Trophoblast cell (in vitro differentiated cells and primary cell): Measurements from ENCODE around the gene SMOC1.

Experiments
- DNase-seq, 2 donors: peaks; one replicate each; pipeline ENCODE4 v3.0.0-alpha.2; 2016
- H2AFZ ChIP-seq: 2 replicates; pipeline ENCODE4 v1.6.1; 2013; ENCODE audit warnings: low read length, moderate library complexity, mild to moderate bottlenecking; ENCODE audit not compliant: insufficient read depth, poor library complexity
- H2AK5ac ChIP-seq: 2 replicates; pipeline ENCODE4 v1.6.1; 2013; ENCODE audit warnings: mild to moderate bottlenecking, low read length
- H2BK120ac ChIP-seq: 2 replicates; pipeline ENCODE4 v1.6.1; 2013; ENCODE audit warnings: low read length, mild to moderate bottlenecking, moderate library complexity; ENCODE audit not compliant: insufficient read depth, poor library complexity
- H2BK12ac ChIP-seq: 2 replicates; pipeline ENCODE4 v1.6.1; 2013; ENCODE audit warnings: mild to moderate bottlenecking, low read length, moderate library complexity
- H2BK5ac ChIP-seq: 2 replicates; pipeline ENCODE4 v1.6.1; 2013; ENCODE audit warnings: low read length, low read depth, moderate library complexity, mild to moderate bottlenecking; ENCODE audit not compliant: poor library complexity
- H3K14ac ChIP-seq: 2 replicates; pipeline ENCODE4 v1.6.1; 2013; ENCODE audit warnings: mild to moderate bottlenecking, low read length
- H3K18ac ChIP-seq: 2 replicates; pipeline ENCODE4 v1.6.1; 2013; ENCODE audit warnings: mild to moderate bottlenecking, low read length
- H3K23ac ChIP-seq: 2 replicates; pipeline ENCODE4 v1.6.1; 2013; ENCODE audit warnings: low read length
- H3K27ac ChIP-seq: 2 replicates; pipeline ENCODE4 v1.5.1; 2013; ENCODE audit warnings: low read depth, mild to moderate bottlenecking, inconsistent platforms, low read length, moderate library complexity
- H3K27me3 ChIP-seq: 2 replicates; pipeline ENCODE4 v1.6.1; 2013; ENCODE audit warnings: inconsistent platforms, mild to moderate bottlenecking, low read length, moderate library complexity; ENCODE audit not compliant: insufficient read depth
- H3K36me3 ChIP-seq, 2 experiments: 1 replicate in 1 of 2; 2 replicates in 1 of 2; pipeline ENCODE4 v1.6.1; 2013; ENCODE audit warnings: low read length in 2 of 2, mild to moderate bottlenecking in 2 of 2, moderate library complexity in 1 of 2; ENCODE audit not compliant: insufficient read depth in 2 of 2, control insufficient read depth in 1 of 2
- H3K4ac ChIP-seq: 2 replicates; pipeline ENCODE4 v1.6.1; 2013; ENCODE audit warnings: low read depth, mild to moderate bottlenecking, low read length, moderate library complexity
- H3K4me1 ChIP-seq, 2 experiments: 1 replicate in 1 of 2; 2 replicates in 1 of 2; pipeline ENCODE4 v1.6.1; 2013; ENCODE audit warnings: low read length in 2 of 2, mild to moderate bottlenecking in 2 of 2, moderate library complexity in 1 of 2; ENCODE audit not compliant: insufficient read depth in 2 of 2, control insufficient read depth in 1 of 2
- H3K4me2 ChIP-seq: 2 replicates; pipeline ENCODE4 v1.6.1; 2013; ENCODE audit warnings: inconsistent platforms, mild to moderate bottlenecking, low read length, moderate library complexity
- H3K4me3 ChIP-seq: 2 replicates; pipeline ENCODE4 v1.5.1; 2013; ENCODE audit warnings: mild to moderate bottlenecking, low read depth, low read length, inconsistent platforms
- H3K79me1 ChIP-seq: one replicate; pipeline ENCODE4 v1.6.1; 2013; ENCODE audit warnings: low read length
- H3K79me2 ChIP-seq: 2 replicates; pipeline ENCODE4 v1.6.1; 2013; ENCODE audit warnings: low read length, mild to moderate bottlenecking; ENCODE audit not compliant: control insufficient read depth, insufficient read depth, poor library complexity
- H3K9ac ChIP-seq: 2 replicates; pipeline ENCODE4 v1.6.1; 2013; ENCODE audit warnings: mild to moderate bottlenecking, low read length
- H3K9me3 ChIP-seq: 2 replicates; pipeline ENCODE4 v1.6.1; 2013; ENCODE audit warnings: low read depth, mild to moderate bottlenecking, control low read depth, inconsistent platforms, low read length; ENCODE audit not compliant: insufficient read depth
- H4K12ac ChIP-seq: 2 replicates; pipeline ENCODE4 v1.6.1; 2013; ENCODE audit warnings: low read depth, mild to moderate bottlenecking, low read length, moderate library complexity
- H4K8ac ChIP-seq: 2 replicates; pipeline ENCODE4 v1.6.1; 2013; ENCODE audit warnings: low read depth, mild to moderate bottlenecking, low read length, moderate library complexity
- H4K91ac ChIP-seq: one replicate; pipeline ENCODE4 v1.6.1; 2013; ENCODE audit warnings: low read depth, mild to moderate bottlenecking, low read length, moderate library complexity
- WGBS: extraction: QIAGEN DNeasy Blood & Tissue Kit; methylation state at CpG from one replicate; pipeline ENCODE4 v1.1.7; 2013; ENCODE audit warnings: missing lambda C conversion rate; ENCODE audit not compliant: insufficient read length, insufficient coverage; ENCODE audit errors: extremely low coverage; 5-methylcytosine and 5-hydroxymethylcytosine counted together

The SMOC1 gene

GRCh38 chr14:69924201-69924600 is 45.0 kb downstream of the SMOC1 start:
- H4K91ac ChIP-seq = no peak overlapping the region
- H2AFZ ChIP-seq = no peak overlapping the region
- no peak overlapping the region for H3K18ac ChIP-seq
- H3K14ac ChIP-seq = no peak overlapping the region
- H3K4me2 ChIP-seq = no peak overlapping the region
- no CpG with 5 or more reads among the region's 5 CpGs for WGBS
- H2BK12ac ChIP-seq = no peak overlapping the region
- H3K27ac ChIP-seq = no peak overlapping the region
- H3K27me3 ChIP-seq = no peaks in the 10 kb centered on the region
- H3K4ac ChIP-seq = no peak overlapping the region
- H3K23ac ChIP-seq = no peak overlapping the region
- no peaks in the 10 kb centered on the region for H3K9me3 ChIP-seq
- H3K4me1 ChIP-seq = no peaks in the 10 kb centered on the region
- no peaks in the 10 kb centered on the region for H3K79me1 ChIP-seq
- no peaks in the 10 kb centered on the region for H3K36me3 ChIP-seq
- H3K79me2 ChIP-seq = no peaks in the 10 kb centered on the region
- H2BK5ac ChIP-seq = no peak overlapping the region
- H2AK5ac ChIP-seq = no peak overlapping the region
- H4K12ac ChIP-seq = no peak overlapping the region
- H3K9ac ChIP-seq = no peak overlapping the region
- H3K4me3 ChIP-seq = no peak overlapping the region
- H4K8ac ChIP-seq = no peak overlapping the region
- H2BK120ac ChIP-seq = no peak overlapping the region
- no peak for DNase-seq

DNA sequence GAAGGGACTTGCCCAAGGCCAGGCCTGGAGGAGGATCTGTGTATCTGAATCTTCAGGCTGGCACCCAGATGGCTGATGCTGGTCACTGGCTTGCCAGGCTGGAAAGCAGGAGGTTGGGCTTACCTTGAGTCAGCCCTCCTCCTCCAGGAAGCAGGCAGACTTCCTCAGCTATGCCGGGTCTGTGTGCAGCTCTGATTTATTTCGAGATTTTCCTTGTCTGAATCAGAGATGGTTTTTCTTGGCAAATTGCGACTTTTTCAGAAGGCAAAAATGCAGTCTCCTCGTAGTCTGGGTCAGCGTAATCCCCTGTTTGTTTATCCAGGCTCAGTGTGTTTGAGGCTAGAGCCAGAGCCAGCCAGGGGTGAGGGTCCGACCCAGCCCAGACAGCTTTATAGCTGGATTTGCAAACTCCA is 48.9 kb downstream of the SMOC1 start:
- Histone ChIP-seq H2AK5ac (no peak overlapping the region), H3K4me1 (no peaks in the 10 kb centered on the region), H4K12ac (no peak overlapping the region), H3K14ac (no peak overlapping the region), H2BK120ac (no peak overlapping the region), H3K4ac (no peak overlapping the region), H3K9ac (no peak overlapping the region), H2BK12ac (no peak overlapping the region), H3K27me3 (no peaks in the 10 kb centered on the region), H3K4me2 (no peak overlapping the region), H3K4me3 (no peak overlapping the region), H3K79me2 (no peaks in the 10 kb centered on the region), H3K23ac (no peak overlapping the region), H3K79me1 (no peaks in the 10 kb centered on the region), H3K18ac (no peak overlapping the region), H2BK5ac (no peak overlapping the region), H3K27ac (no peak overlapping the region), H4K91ac (no peak overlapping the region), H2AFZ (no peak overlapping the region), H3K9me3 (peaks cover 4% of the 10 kb centered on the region), H4K8ac (no peak overlapping the region), H3K36me3 (no peaks in the 10 kb centered on the region)
- no peak for DNase-seq
- WGBS = no CpG with 5 or more reads among the region's 6 CpGs

DNA sequence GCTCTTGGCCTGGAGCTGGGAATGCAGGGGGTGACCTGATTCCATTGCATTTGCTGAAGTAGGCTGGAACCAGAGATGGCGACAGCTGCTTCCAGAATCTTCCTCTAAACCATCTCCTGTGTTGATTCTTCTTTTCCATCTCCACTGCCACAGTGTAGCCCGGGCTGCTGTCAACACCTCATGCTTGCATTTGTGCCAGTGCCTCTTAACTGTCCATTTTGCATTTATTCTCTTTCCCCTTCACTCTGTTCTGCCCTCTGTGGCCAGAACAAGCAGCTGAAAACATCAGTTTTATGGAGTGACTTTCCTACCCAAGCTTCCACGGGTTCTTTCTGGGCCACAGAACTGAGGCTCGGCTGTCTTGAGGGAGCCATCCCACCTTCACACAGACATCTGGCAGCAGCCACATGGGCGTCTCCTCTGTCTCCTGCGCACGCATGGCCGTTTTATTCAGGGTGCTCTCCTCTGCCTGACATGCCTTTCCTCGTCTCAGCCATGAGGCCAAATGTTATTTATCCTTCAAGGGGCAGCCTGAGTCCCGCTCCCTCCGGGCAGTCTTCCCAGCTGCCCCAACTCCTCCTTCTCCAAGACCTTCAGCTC is 51.7 kb downstream of the SMOC1 start:
- no peak overlapping the region for H4K8ac ChIP-seq

GRCh38 chr14:69931960-69932359 is 52.7 kb downstream of the SMOC1 start:
- Histone ChIP-seq H3K27ac (no peak overlapping the region), H2AK5ac (no peak overlapping the region), H2AFZ (no peak overlapping the region), H2BK5ac (no peak overlapping the region), H3K23ac (no peak overlapping the region), H3K79me1 (no peaks in the 10 kb centered on the region), H3K4me3 (no peak overlapping the region), H2BK12ac (no peak overlapping the region), H3K36me3 (no peaks in the 10 kb centered on the region), H3K4me2 (no peak overlapping the region), H4K8ac (no peak overlapping the region), H3K27me3 (no peaks in the 10 kb centered on the region), H3K79me2 (no peaks in the 10 kb centered on the region), H4K12ac (no peak overlapping the region), H3K9ac (no peak overlapping the region), H4K91ac (no peak overlapping the region), H3K18ac (no peak overlapping the region), H3K4ac (no peak overlapping the region), H3K14ac (no peak overlapping the region), H2BK120ac (no peak overlapping the region), H3K4me1 (no peaks in the 10 kb centered on the region), H3K9me3 (peaks cover 4% of the 10 kb centered on the region)
- WGBS = no CpG with 5 or more reads among the region's 12 CpGs
- DNase-seq = no peak

More for the DNA sequence above, 51.7 kb downstream of the SMOC1 start:
- no peak overlapping the region for H3K27ac ChIP-seq
- H3K23ac ChIP-seq = no peak overlapping the region
- H4K91ac ChIP-seq = no peak overlapping the region
- H3K27me3 ChIP-seq = no peaks in the 10 kb centered on the region
- no peak overlapping the region for H3K9ac ChIP-seq
- H2BK12ac ChIP-seq = no peak overlapping the region
- H3K4me1 ChIP-seq = no peaks in the 10 kb centered on the region
- no peak overlapping the region for H2AK5ac ChIP-seq
- no peak overlapping the region for H2AFZ ChIP-seq
- H3K4me2 ChIP-seq = no peak overlapping the region
- H3K4me3 ChIP-seq = no peak overlapping the region
- DNase-seq = no peak
- H3K9me3 ChIP-seq = peaks cover 4% of the 10 kb centered on the region
- H3K36me3 ChIP-seq = no peaks in the 10 kb centered on the region
- no peaks in the 10 kb centered on the region for H3K79me1 ChIP-seq
- WGBS = no CpG with 5 or more reads among the region's 11 CpGs
- H3K4ac ChIP-seq = no peak overlapping the region
- no peaks in the 10 kb centered on the region for H3K79me2 ChIP-seq
- H2BK120ac ChIP-seq = no peak overlapping the region
- H3K18ac ChIP-seq = no peak overlapping the region
- no peak overlapping the region for H4K12ac ChIP-seq
- H2BK5ac ChIP-seq = no peak overlapping the region
- H3K14ac ChIP-seq = no peak overlapping the region
